Neural progenitor cell (in vitro differentiated cells): ENCODE measurements around the gene TSLP. TPM values are rescaled to one million over a fixed set of nuclear protein-coding genes. Genes with fewer than 3 reads are reported as not detected.

Source experiments
- DNase-seq: peaks from one replicate; pipeline ENCODE4 v3.0.0-alpha.2; 2016; ENCODE audit warnings: low spot score
- H2AFZ ChIP-seq: fragments of 200-600 bp; sonication (generic); replicated peaks from 2 replicates; pipeline ENCODE4 v1.6.1; 2016; ENCODE audit warnings: antibody characterized with exemption
- H3F3A ChIP-seq: fragments of 200-600 bp; sonication (generic); 2 replicates; pipeline ENCODE4 v1.6.1; 2016; ENCODE audit warnings: antibody characterized with exemption, low read depth
- H3K27ac ChIP-seq: fragments of 200-600 bp; sonication (generic); 2 replicates; pipeline ENCODE4 v1.5.1; 2016; ENCODE audit warnings: mild to moderate bottlenecking
- H3K27me3 ChIP-seq: fragments of 200-600 bp; sonication (generic); 2 replicates; pipeline ENCODE4 v1.6.1; 2016; ENCODE audit warnings: mild to moderate bottlenecking, moderate library complexity
- H3K36me3 ChIP-seq: fragments of 200-600 bp; sonication (generic); 2 replicates; pipeline ENCODE4 v1.5.1; 2016
- H3K4me1 ChIP-seq: fragments of 200-600 bp; sonication (generic); 2 replicates; pipeline ENCODE4 v1.6.1; 2016; ENCODE audit warnings: mixed run types
- H3K4me2 ChIP-seq: fragments of 200-600 bp; sonication (generic); 2 replicates; pipeline ENCODE4 v1.6.1; 2016
- H3K4me3 ChIP-seq: fragments of 200-600 bp; sonication (generic); 2 replicates; pipeline ENCODE4 v1.5.1; 2016
- H3K79me2 ChIP-seq: fragments of 200-600 bp; sonication (generic); 2 replicates; pipeline ENCODE4 v1.6.1; 2016; ENCODE audit warnings: low read depth
- H3K9ac ChIP-seq: fragments of 200-600 bp; sonication (generic); 2 replicates; pipeline ENCODE4 v1.6.1; 2016
- H3K9me3 ChIP-seq: fragments of 200-600 bp; sonication (generic); 2 replicates; pipeline ENCODE4 v1.5.1; 2016; ENCODE audit warnings: low read depth
- H4K20me1 ChIP-seq: fragments of 200-600 bp; sonication (generic); 2 replicates; pipeline ENCODE4 v1.6.1; 2016; ENCODE audit warnings: low read depth
- H3K27ac Mint-ChIP-seq: 3 replicates; pipeline ENCODE4 v1.8.0; 2021; ENCODE audit warnings: mixed read lengths
- H3K27me3 Mint-ChIP-seq: 2 replicates; pipeline ENCODE4 v1.8.0; 2022; ENCODE audit warnings: low read depth, mild to moderate bottlenecking, inconsistent platforms, moderate library complexity, mixed read lengths; ENCODE audit not compliant: insufficient read depth
- H3K36me3 Mint-ChIP-seq: 3 replicates; pipeline ENCODE4 v1.8.0; 2021; ENCODE audit warnings: mixed read lengths
- H3K4me1 Mint-ChIP-seq: 3 replicates; pipeline ENCODE4 v1.8.0; 2021; ENCODE audit warnings: mixed read lengths
- H3K4me3 Mint-ChIP-seq: 3 replicates; pipeline ENCODE4 v1.8.0; 2021; ENCODE audit warnings: mild to moderate bottlenecking, moderate library complexity, mixed read lengths
- H3K9me3 Mint-ChIP-seq: 3 replicates; pipeline ENCODE4 v1.8.0; 2020; ENCODE audit warnings: mixed read lengths
- CTCF ChIP-seq: fragments of 200-600 bp; sonication (generic); IDR thresholded peaks from 2 replicates; pipeline ENCODE4 v1.5.1; 2017; ENCODE audit warnings: antibody characterized with exemption, mild to moderate bottlenecking
- EZH2 ChIP-seq: fragments of 200-600 bp; sonication (generic); IDR thresholded peaks from 2 replicates; pipeline ENCODE4 v1.6.1; 2017; ENCODE audit warnings: antibody characterized with exemption, mild to moderate bottlenecking, moderate library complexity
- EZH2phosphoT487 ChIP-seq: fragments of 200-600 bp; sonication (generic); IDR thresholded peaks from 2 replicates; pipeline ENCODE4 v1.6.1; 2017; ENCODE audit warnings: antibody characterized with exemption
- total RNA-seq: library from RNA; depleted of rRNA; stranded (reverse); fragments of >200 nt; gene quantifications from 2 replicates; pipeline ENCODE4 v1.2.3, GENCODE V29; 2015; ENCODE audit warnings: low replicate concordance

TSLP gene
- total RNA-seq, 1 donor from 2014 or later, result not detected

- Histone ChIP-seq H3F3A (no peaks in the 10 kb centered on the region), H3K4me2 (no peak overlapping the region), H4K20me1 (no peaks in the 10 kb centered on the region), H3K9ac (no peak overlapping the region), H3K27me3 (no peaks in the 10 kb centered on the region), H3K36me3 (peaks cover 28% of the 10 kb centered on the region), H3K4me3 (no peak overlapping the region), H3K4me1 (no peaks in the 10 kb centered on the region), H3K27ac (no peak overlapping the region), H3K9me3 (no peaks in the 10 kb centered on the region), H2AFZ (no peak overlapping the region), H3K79me2 (no peaks in the 10 kb centered on the region)
- no peak for TF ChIP-seq CTCF
- TF ChIP-seq EZH2, result no peak
- TF ChIP-seq EZH2phosphoT487, result no peak
- Mint-ChIP-seq H3K4me3 (no peak overlapping the region), H3K9me3 (no peaks in the 10 kb centered on the region), H3K4me1 (no peaks in the 10 kb centered on the region), H3K27me3 (no peaks in the 10 kb centered on the region), H3K36me3 (peaks cover 19% of the 10 kb centered on the region), H3K27ac (no peak overlapping the region)
- DNase-seq, result no peak
These were observed 34.9 kb downstream of the TSLP start for GRCh38 chr5:111106320-111106948.

- Histone ChIP-seq H4K20me1 (no peaks in the 10 kb centered on the region), H3K4me2 (no peak overlapping the region), H3K27me3 (no peaks in the 10 kb centered on the region), H3K27ac (no peak overlapping the region), H2AFZ (no peak overlapping the region), H3K4me1 (no peaks in the 10 kb centered on the region), H3K79me2 (no peaks in the 10 kb centered on the region), H3K9ac (no peak overlapping the region), H3K36me3 (peaks cover 30% of the 10 kb centered on the region), H3K9me3 (no peaks in the 10 kb centered on the region), H3F3A (no peaks in the 10 kb centered on the region), H3K4me3 (no peak overlapping the region)
- TF ChIP-seq EZH2, result no peak
- TF ChIP-seq CTCF, result no peak
- TF ChIP-seq EZH2phosphoT487, result no peak
- no peaks in the 10 kb centered on the region for H3K4me1 Mint-ChIP-seq
- DNase-seq, result no peak
- peaks cover 19% of the 10 kb centered on the region for H3K36me3 Mint-ChIP-seq
- H3K9me3 Mint-ChIP-seq, result no peaks in the 10 kb centered on the region
- no peak overlapping the region for H3K4me3 Mint-ChIP-seq
- no peaks in the 10 kb centered on the region for H3K27me3 Mint-ChIP-seq
- H3K27ac Mint-ChIP-seq, result no peak overlapping the region
These were observed 35.9 kb downstream of the TSLP start for GRCh38 chr5:111107371-111107770.

GRCh38 chr5:111111956-111112355 is 40.4 kb downstream of the TSLP start:
- no peak for TF ChIP-seq EZH2
- no peak for TF ChIP-seq CTCF
- TF ChIP-seq EZH2phosphoT487, result no peak
- Histone ChIP-seq H2AFZ (no peak overlapping the region), H3K36me3 (peaks cover 22% of the 10 kb centered on the region), H3F3A (no peaks in the 10 kb centered on the region), H3K4me3 (no peak overlapping the region), H3K27me3 (no peaks in the 10 kb centered on the region), H3K4me1 (peaks cover 6% of the 10 kb centered on the region), H3K9me3 (no peaks in the 10 kb centered on the region), H3K27ac (no peak overlapping the region), H4K20me1 (peaks cover 22% of the 10 kb centered on the region), H3K79me2 (no peaks in the 10 kb centered on the region), H3K4me2 (no peak overlapping the region), H3K9ac (no peak overlapping the region)
- H3K27ac Mint-ChIP-seq, result no peak overlapping the region
- no peak for DNase-seq
- H3K9me3 Mint-ChIP-seq, result no peaks in the 10 kb centered on the region
- H3K27me3 Mint-ChIP-seq, result no peaks in the 10 kb centered on the region
- H3K4me1 Mint-ChIP-seq, result peaks cover 1% of the 10 kb centered on the region
- H3K36me3 Mint-ChIP-seq, result peaks cover 10% of the 10 kb centered on the region
- H3K4me3 Mint-ChIP-seq, result no peak overlapping the region
